TTC549 (cell line): ENCODE results near the gene GBX2.
"Not testable (repeated sequence)": the region's sequence is repeated elsewhere in the genome, so short reads cannot be mapped to it uniquely, and the experiment has no call there.

Experiments used
- FAIRE-seq: peaks from 2 replicates; lab custom pipeline; 2012; peaks lifted over from hg19 to GRCh38; lab: Jason Lieb, UNC

The GBX2 gene

GRCh38 chr2:236155406-236155805, 12.8 kb downstream of the GBX2 start:
- FAIRE-seq = no peak

- FAIRE-seq = no peak
Observed at GRCh38 chr2:236146436-236146835, 21.8 kb downstream of the GBX2 start.

GRCh38 chr2:236143811-236144210, 24.4 kb downstream of the GBX2 start:
- FAIRE-seq = no peak

- FAIRE-seq = not testable (repeated sequence)
Observed at GRCh38 chr2:236141616-236142015, 26.6 kb downstream of the GBX2 start.

GRCh38 chr2:236137066-236137465, 31.1 kb downstream of the GBX2 start:
- FAIRE-seq = no peak

GRCh38 chr2:236136538-236136937, 31.6 kb downstream of the GBX2 start:
- FAIRE-seq = no peak

GRCh38 chr2:236133410-236134012, 34.7 kb downstream of the GBX2 start:
- no peak for FAIRE-seq

GRCh38 chr2:236131073-236131692, 37.0 kb downstream of the GBX2 start:
- no peak for FAIRE-seq

- FAIRE-seq = no peak
Observed at GRCh38 chr2:236130349-236130998, 37.7 kb downstream of the GBX2 start.

GRCh38 chr2:236129935-236130334, 38.3 kb downstream of the GBX2 start:
- no peak for FAIRE-seq

- FAIRE-seq = no peak
Observed at GRCh38 chr2:236128321-236128720, 39.9 kb downstream of the GBX2 start.

GRCh38 chr2:236127010-236127409, 41.2 kb downstream of the GBX2 start:
- no peak for FAIRE-seq

GRCh38 chr2:236125541-236125940, 42.6 kb downstream of the GBX2 start:
- no peak for FAIRE-seq

GRCh38 chr2:236124182-236124893, 43.8 kb downstream of the GBX2 start:
- no peak for FAIRE-seq

GRCh38 chr2:236123716-236124115, 44.5 kb downstream of the GBX2 start:
- FAIRE-seq = no peak

GRCh38 chr2:236122236-236122635, 46.0 kb downstream of the GBX2 start:
- no peak for FAIRE-seq

GRCh38 chr2:236121546-236121945, 46.6 kb downstream of the GBX2 start:
- no peak for FAIRE-seq

GRCh38 chr2:236120829-236121228, 47.4 kb downstream of the GBX2 start:
- no peak for FAIRE-seq

GRCh38 chr2:236120141-236120601, 48.0 kb downstream of the GBX2 start:
- no peak for FAIRE-seq

GRCh38 chr2:236119476-236119875, 48.7 kb downstream of the GBX2 start:
- no peak for FAIRE-seq

- no peak for FAIRE-seq
Observed at GRCh38 chr2:236119003-236119402, 49.2 kb downstream of the GBX2 start.

GRCh38 chr2:236117861-236118269, 50.3 kb downstream of the GBX2 start:
- no peak for FAIRE-seq

- no peak for FAIRE-seq
Observed at GRCh38 chr2:236117401-236117800, 50.8 kb downstream of the GBX2 start.
